Measurements from ENCODE around the gene AUTS2. TPM values are rescaled to one million over a fixed set of nuclear protein-coding genes. Genes with fewer than 3 reads are reported as not detected.

Gene AUTS2
- total RNA-seq, 6 experiments from 2014 or later = 10.4 to 32.0 (median 19.3) TPM

GRCh38 chr7:69906283-69906995, 308.2 kb downstream of the AUTS2 start:
- H3K36me3 ChIP-seq = no peaks in the 10 kb centered on the region
- H3K4me3 ChIP-seq = no peak overlapping the region
- DNase-seq (no peak), ATAC-seq (no peak)
- H3K27me3 ChIP-seq = no peaks in the 10 kb centered on the region
- intact Hi-C loops (cut with DNase I) = no loop called here
- TF ChIP-seq CTCF (IDR thresholded peaks at IDR 0.05) = no peak
- TF ChIP-seq POLR2A (IDR thresholded peaks at IDR 0.05) = no peak
- WGBS (ENCODE audit: insufficient coverage, low coverage, low lambda C conversion rate, missing lambda C conversion rate) = 69% methylated on average over 8 of the region's 8 CpGs
- no peaks in the 10 kb centered on the region for H3K9me3 ChIP-seq
- no peaks in the 10 kb centered on the region for H3K4me1 ChIP-seq
- H3K27ac ChIP-seq = no peak overlapping the region

- H3K27ac ChIP-seq = no peak overlapping the region
- TF ChIP-seq CTCF (IDR thresholded peaks at IDR 0.05) (no peak), POLR2A (IDR thresholded peaks at IDR 0.05) (no peak)
- no peaks in the 10 kb centered on the region for H3K27me3 ChIP-seq
- intact Hi-C loops (cut with DNase I) = no loop called here
- H3K4me1 ChIP-seq = no peaks in the 10 kb centered on the region
- no peak for ATAC-seq
- H3K4me3 ChIP-seq = no peak overlapping the region
- no peaks in the 10 kb centered on the region for H3K9me3 ChIP-seq
- no peaks in the 10 kb centered on the region for H3K36me3 ChIP-seq
- no peak for DNase-seq
Measured at GRCh38 chr7:69907720-69908119, 309.4 kb downstream of the AUTS2 start.

GRCh38 chr7:69908454-69908853, 310.2 kb downstream of the AUTS2 start:
- TF ChIP-seq CTCF (IDR thresholded peaks at IDR 0.05) (no peak), POLR2A (IDR thresholded peaks at IDR 0.05) (no peak)
- Histone ChIP-seq H3K4me1 (no peaks in the 10 kb centered on the region), H3K4me3 (no peak overlapping the region), H3K9me3 (no peaks in the 10 kb centered on the region), H3K27me3 (no peaks in the 10 kb centered on the region), H3K36me3 (no peaks in the 10 kb centered on the region), H3K27ac (no peak overlapping the region)
- DNase-seq = no peak
- intact Hi-C loops (cut with DNase I) = no loop called here
- WGBS (ENCODE audit: insufficient coverage, low coverage, low lambda C conversion rate, missing lambda C conversion rate) = 89% methylated on average over 1 of the region's 1 CpG
- no peak for ATAC-seq

GRCh38 chr7:69910150-69910549, 311.9 kb downstream of the AUTS2 start:
- H3K36me3 ChIP-seq = no peaks in the 10 kb centered on the region
- no peak overlapping the region for H3K4me3 ChIP-seq
- intact Hi-C loops (cut with DNase I) = no loop called here
- no peaks in the 10 kb centered on the region for H3K27me3 ChIP-seq
- no peaks in the 10 kb centered on the region for H3K9me3 ChIP-seq
- no peak for DNase-seq
- no peaks in the 10 kb centered on the region for H3K4me1 ChIP-seq
- H3K27ac ChIP-seq = no peak overlapping the region
- ATAC-seq = no peak
- WGBS (ENCODE audit: insufficient coverage, low coverage, low lambda C conversion rate, missing lambda C conversion rate) = no CpG with 5 or more reads among the region's 3 CpGs
- TF ChIP-seq POLR2A (IDR thresholded peaks at IDR 0.05) (no peak), CTCF (IDR thresholded peaks at IDR 0.05) (no peak)

GRCh38 chr7:69911337-69911736, 313.1 kb downstream of the AUTS2 start:
- Histone ChIP-seq H3K36me3 (no peaks in the 10 kb centered on the region), H3K4me1 (no peaks in the 10 kb centered on the region), H3K27ac (no peak overlapping the region), H3K9me3 (no peaks in the 10 kb centered on the region), H3K4me3 (no peak overlapping the region), H3K27me3 (no peaks in the 10 kb centered on the region)
- 94% methylated on average over 3 of the region's 8 CpGs for WGBS (ENCODE audit: insufficient coverage, low coverage, low lambda C conversion rate, missing lambda C conversion rate)
- no peak for TF ChIP-seq POLR2A (IDR thresholded peaks at IDR 0.05)
- no peak for TF ChIP-seq CTCF (IDR thresholded peaks at IDR 0.05)
- DNase-seq (no peak), ATAC-seq (no peak)
- intact Hi-C loops (cut with DNase I) = no loop called here
